Progenitor cell of endocrine pancreas (in vitro differentiated cells): ENCODE measurements around the gene LCE3C. TPM values are rescaled to one million over a fixed set of nuclear protein-coding genes. Genes with fewer than 3 reads are reported as not detected.

Experiments used
- DNase-seq: peaks from one replicate; pipeline ENCODE4 v3.0.0; 2021; ENCODE audit warnings: low spot score; ENCODE audit not compliant: unreplicated experiment
- H3K27ac Mint-ChIP-seq: 2 replicates; pipeline ENCODE4 v1.8.0; 2021; ENCODE audit warnings: mild to moderate bottlenecking, moderate library complexity, mixed read lengths
- H3K27me3 Mint-ChIP-seq: 2 replicates; pipeline ENCODE4 v1.8.0; 2021; ENCODE audit warnings: mixed read lengths
- H3K36me3 Mint-ChIP-seq: 2 replicates; pipeline ENCODE4 v1.8.0; 2022; ENCODE audit warnings: mixed read lengths; ENCODE audit not compliant: insufficient read depth
- H3K4me1 Mint-ChIP-seq: 2 replicates; pipeline ENCODE4 v1.8.0; 2021; ENCODE audit warnings: low read depth, mixed read lengths
- H3K4me3 Mint-ChIP-seq: 2 replicates; pipeline ENCODE4 v1.8.0; 2021; ENCODE audit warnings: low read depth, mild to moderate bottlenecking, moderate library complexity, mixed read lengths
- H3K9me3 Mint-ChIP-seq: 2 replicates; pipeline ENCODE4 v1.8.0; 2021; ENCODE audit warnings: low read depth, mixed read lengths
- CTCF ChIP-seq: fragments of 200-600 bp; sonication (generic); IDR thresholded peaks from one replicate; pipeline ENCODE4 v1.5.0; 2021; ENCODE audit warnings: antibody characterized with exemption, mild to moderate bottlenecking; ENCODE audit not compliant: unreplicated experiment
- total RNA-seq: library from RNA; stranded (reverse); gene quantifications from 2 replicates; pipeline ENCODE4 v1.2.1, GENCODE V29; 2021

Gene LCE3C
- total RNA-seq, 1 donor from 2014 or later: not detected

- H3K36me3 Mint-ChIP-seq: no peaks in the 10 kb centered on the region
- H3K4me1 Mint-ChIP-seq: no peaks in the 10 kb centered on the region
- H3K9me3 Mint-ChIP-seq: peaks cover 71% of the 10 kb centered on the region
- H3K27ac Mint-ChIP-seq: no peak overlapping the region
- DNase-seq: no peak
- TF ChIP-seq CTCF: no peak
- H3K4me3 Mint-ChIP-seq: no peak overlapping the region
- no peaks in the 10 kb centered on the region for H3K27me3 Mint-ChIP-seq
Measured at GRCh38 chr1:152640351-152640750, 40.3 kb downstream of the LCE3C start.

- H3K27ac Mint-ChIP-seq: no peak overlapping the region
- H3K4me3 Mint-ChIP-seq: no peak overlapping the region
- H3K9me3 Mint-ChIP-seq: peaks cover 59% of the 10 kb centered on the region
- no peak for TF ChIP-seq CTCF
- H3K27me3 Mint-ChIP-seq: no peaks in the 10 kb centered on the region
- no peak for DNase-seq
- H3K36me3 Mint-ChIP-seq: peaks cover 1% of the 10 kb centered on the region
- no peaks in the 10 kb centered on the region for H3K4me1 Mint-ChIP-seq
Measured at GRCh38 chr1:152643945-152644344, 43.9 kb downstream of the LCE3C start.

- no peak for TF ChIP-seq CTCF
- peaks cover 1% of the 10 kb centered on the region for H3K36me3 Mint-ChIP-seq
- peaks cover 57% of the 10 kb centered on the region for H3K9me3 Mint-ChIP-seq
- DNase-seq: no peak
- H3K27me3 Mint-ChIP-seq: no peaks in the 10 kb centered on the region
- no peak overlapping the region for H3K27ac Mint-ChIP-seq
- no peak overlapping the region for H3K4me3 Mint-ChIP-seq
- no peaks in the 10 kb centered on the region for H3K4me1 Mint-ChIP-seq
Measured at GRCh38 chr1:152645146-152645545, 45.1 kb downstream of the LCE3C start.

- Mint-ChIP-seq H3K4me3 (no peak overlapping the region), H3K27ac (no peak overlapping the region), H3K9me3 (peaks cover 57% of the 10 kb centered on the region), H3K27me3 (no peaks in the 10 kb centered on the region), H3K36me3 (peaks cover 1% of the 10 kb centered on the region), H3K4me1 (no peaks in the 10 kb centered on the region)
- no peak for TF ChIP-seq CTCF
- DNase-seq: no peak
Measured at GRCh38 chr1:152646656-152647055, 46.6 kb downstream of the LCE3C start.

Other genes starting within 250 kb of the LCE3C start
- not detected in 2 replicates for gene FLG2, start 240.2 kb upstream of the LCE3C start, total RNA-seq
- not detected in 2 replicates for gene CRNN, start 186.0 kb upstream of the LCE3C start, total RNA-seq
- not detected in 2 replicates for gene LCE5A, start 89.4 kb upstream of the LCE3C start, total RNA-seq
- not detected in 2 replicates for gene CRCT1, start 85.8 kb upstream of the LCE3C start, total RNA-seq
- not detected in 2 replicates for gene LCE3E, start 33.5 kb upstream of the LCE3C start, total RNA-seq
- not detected in 2 replicates for gene LCE3D, start 19.7 kb upstream of the LCE3C start, total RNA-seq
- not detected in 2 replicates for gene LCE3B, start 13.6 kb downstream of the LCE3C start, total RNA-seq
- not detected in 2 replicates for gene LCE3A, start 22.9 kb downstream of the LCE3C start, total RNA-seq
- not detected in 2 replicates for gene LCE2D, start 63.1 kb downstream of the LCE3C start, total RNA-seq
- not detected in 2 replicates for gene LCE2C, start 75.0 kb downstream of the LCE3C start, total RNA-seq
- not detected in 2 replicates for gene LCE2B, start 85.9 kb downstream of the LCE3C start, total RNA-seq
- gene LCE2A, start 98.1 kb downstream of the LCE3C start, total RNA-seq: not detected in 2 replicates
- gene LCE4A, start 107.9 kb downstream of the LCE3C start, total RNA-seq: not detected in 2 replicates
- gene KPRP, start 157.8 kb downstream of the LCE3C start, total RNA-seq: not detected in 2 replicates
- not detected in 2 replicates for gene LCE1F, start 174.9 kb downstream of the LCE3C start, total RNA-seq
- gene LCE1E, start 186.0 kb downstream of the LCE3C start, total RNA-seq: not detected in 2 replicates
- not detected in 2 replicates for gene LCE1D, start 196.5 kb downstream of the LCE3C start, total RNA-seq
- not detected in 2 replicates for gene LCE1C, start 206.4 kb downstream of the LCE3C start, total RNA-seq
- gene LCE1B, start 211.7 kb downstream of the LCE3C start, total RNA-seq: not detected in 2 replicates
- gene LCE1A, start 227.2 kb downstream of the LCE3C start, total RNA-seq: not detected in 2 replicates
- not detected in 2 replicates for gene LCE6A, start 242.6 kb downstream of the LCE3C start, total RNA-seq